ENCODE measurements around the gene LRMDA. TPM values are rescaled to one million over a fixed set of nuclear protein-coding genes. Genes with fewer than 3 reads are reported as not detected.

The LRMDA gene
- total and polyA plus RNA-seq, 2 of the 13 experiments (the other 11 are each of a cell fraction or from before 2014, with no cell fraction given), result 13.4 to 22.0 TPM

DNA sequence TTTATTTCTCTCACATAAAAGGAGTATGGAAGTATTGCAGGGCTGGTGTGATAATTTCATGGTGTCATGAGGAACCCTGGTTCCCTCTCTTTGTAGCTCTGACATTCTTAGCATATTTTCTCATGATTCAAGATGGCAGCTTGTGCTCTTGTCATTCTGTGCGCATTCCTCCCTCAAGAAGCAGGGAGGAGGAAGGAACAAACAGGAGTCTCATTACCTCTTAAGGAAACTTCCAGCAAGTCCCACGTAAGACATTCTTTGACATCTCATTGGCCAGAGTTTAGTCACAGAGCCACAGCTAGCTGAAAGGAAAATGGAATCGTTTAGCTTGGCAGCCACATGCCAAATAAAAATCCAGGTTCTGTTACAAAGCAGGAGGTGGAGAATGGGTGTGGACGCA lies 546.8 kb downstream of the LRMDA start:
- ATAC-seq (no peak), DNase-seq (ENCODE audit: low spot score) (no peak), FAIRE-seq (no peak)
- Histone ChIP-seq H3K79me2 (ENCODE audit: insufficient read depth, low read length) (no peaks in the 10 kb centered on the region), H3K9me3 (ENCODE audit: low read length) (no peaks in the 10 kb centered on the region), H3K4me1 (ENCODE audit: insufficient read depth, low read length) (peaks cover 13% of the 10 kb centered on the region), H3K27ac (ENCODE audit: extremely low read length, insufficient read depth, low read length) (no peak overlapping the region), H4K20me1 (ENCODE audit: insufficient read depth, low read length) (no peaks in the 10 kb centered on the region), H3K9ac (ENCODE audit: insufficient read depth, low read depth, low read length) (no peak overlapping the region), H3K4me3 (replicated peaks in 1 of 3; ENCODE audit: insufficient read depth in 1 of 3, low read depth in 2 of 3, low read length in 3 of 3) (no peak overlapping the region), H3K36me3 (replicated peaks in 1 of 2; ENCODE audit: control insufficient read depth in 1 of 2, insufficient read depth in 2 of 2, low read length in 2 of 2) (no peaks in the 10 kb centered on the region), H2AFZ (ENCODE audit: low read length) (no peak overlapping the region), H3K27me3 (ENCODE audit: control insufficient read depth in 1 of 2, insufficient read depth in 2 of 2, low read length in 2 of 2) (no peaks in the 10 kb centered on the region), H3K4me2 (ENCODE audit: low read depth, low read length) (no peak overlapping the region)
- CTCF ChIA-PET (ENCODE audit: low intra/inter-chr PET ratio, low total read pairs), result no interaction called here
- POLR2A ChIA-PET, result no interaction called here
- BruUV-seq (replicated peaks), result no TSS peak
- 97% methylated on average over 4 of the region's 4 CpGs for WGBS (ENCODE audit: low lambda C conversion rate)
- intact Hi-C loops (cut with micrococcal nuclease; ENCODE audit: unreplicated experiment), result no loop called here
- in situ Hi-C loops (cut with HindIII; ENCODE audit: extremely low pct_ligation_motif_present, low pct_unique_long_range_greater_than_20kb), result no loop called here
- TF ChIP-seq ZNF646 (CRISPR knock-in tag; IDR thresholded peaks at IDR 0.05) (no peak), BORCS8-MEF2B (CRISPR knock-in tag; IDR thresholded peaks at IDR 0.05) (no peak), ZNF670 (CRISPR knock-in tag; IDR thresholded peaks at IDR 0.05; ENCODE audit: borderline replicate concordance) (no peak), RAD51 (IDR thresholded peaks at IDR 0.05; ENCODE audit: borderline replicate concordance) (no peak), PAX8 (CRISPR knock-in tag; IDR thresholded peaks at IDR 0.05; ENCODE audit: borderline replicate concordance) (no peak), ZKSCAN1 (IDR thresholded peaks at IDR 0.05; ENCODE audit: low read length) (no peak), HOXD1 (CRISPR knock-in tag; IDR thresholded peaks at IDR 0.05) (no peak), ZNF672 (CRISPR knock-in tag; IDR thresholded peaks at IDR 0.05) (no peak), NFATC3 (CRISPR knock-in tag; IDR thresholded peaks at IDR 0.05) (no peak), BCL3 (CRISPR knock-in tag; IDR thresholded peaks at IDR 0.05) (no peak), EP300 (IDR thresholded peaks at IDR 0.05; ENCODE audit: low read depth in 2 of 2, low read length in 2 of 2) (no peak), EP300 (CRISPR knock-in tag; IDR thresholded peaks at IDR 0.05; ENCODE audit: borderline replicate concordance) (no peak), ZFP91 (CRISPR knock-in tag; IDR thresholded peaks at IDR 0.05; ENCODE audit: borderline replicate concordance) (no peak), HNF4A (CRISPR knock-in tag; IDR thresholded peaks at IDR 0.05) (no peak), IKZF4 (CRISPR knock-in tag; IDR thresholded peaks at IDR 0.05; ENCODE audit: borderline replicate concordance, low read depth, not compliant biosample characterization) (no peak)
- TF ChIP-seq, protein P1, sequence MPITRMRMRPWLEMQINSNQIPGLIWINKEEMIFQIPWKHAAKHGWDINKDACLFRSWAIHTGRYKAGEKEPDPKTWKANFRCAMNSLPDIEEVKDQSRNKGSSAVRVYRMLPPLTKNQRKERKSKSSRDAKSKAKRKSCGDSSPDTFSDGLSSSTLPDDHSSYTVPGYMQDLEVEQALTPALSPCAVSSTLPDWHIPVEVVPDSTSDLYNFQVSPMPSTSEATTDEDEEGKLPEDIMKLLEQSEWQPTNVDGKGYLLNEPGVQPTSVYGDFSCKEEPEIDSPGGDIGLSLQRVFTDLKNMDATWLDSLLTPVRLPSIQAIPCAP (CRISPR knock-in tag; IDR thresholded peaks at IDR 0.05; ENCODE audit: low read depth), result no peak

Data from HepG2 (cell line).